Measurements from ENCODE around the gene NECAB3.

The NECAB3 gene

GRCh38 chr20:33662172-33662571 is 12.1 kb downstream of the NECAB3 start, which contains the start of gene C20orf144:
Gene C20orf144, plus strand, starts transcription at chr20:33662327. Its CDS starts 19 bp downstream, at chr20:33662346.
- peak within 1 kb of the TSS; percentile 89 for H3K27ac ChIP-seq
- no peak for TF ChIP-seq CTCF (IDR thresholded peaks at IDR 0.05)

GRCh38 chr20:33660685-33661058 is 13.6 kb downstream of the NECAB3 start:
- peaks cover 17 to 18% of the 10 kb centered on the region in 2 experiments for H3K4me1 ChIP-seq (ENCODE audit: control insufficient read depth in 1 of 2, insufficient read depth in 1 of 2, low read depth in 1 of 2, low read length in 1 of 2)
- H3K9me3 ChIP-seq: no peaks in the 10 kb centered on the region
- H3K4me3 ChIP-seq (ENCODE audit: low read depth in 1 of 2, low read length in 1 of 2): no peak overlapping the region
- H3K27ac ChIP-seq: no peak overlapping the region
- H3K27me3 ChIP-seq: no peaks in the 10 kb centered on the region
- no peaks in the 10 kb centered on the region for H3K36me3 ChIP-seq
- TF ChIP-seq CTCF (IDR thresholded peaks at IDR 0.05): no peak

More at GRCh38 chr20:33662172-33662571, 12.1 kb downstream of the NECAB3 start, which contains the start of gene C20orf144:
- no peaks in the 10 kb centered on the region for H3K9me3 ChIP-seq
- peak within 1 kb of the TSS; percentile 78 to 86 for H3K4me3 ChIP-seq (ENCODE audit: low read depth in 1 of 2, low read length in 1 of 2)
- H3K27me3 ChIP-seq: no peaks in the 10 kb centered on the region
- no peaks in the 10 kb centered on the region for H3K36me3 ChIP-seq
- H3K4me1 ChIP-seq (ENCODE audit: control insufficient read depth in 1 of 2, insufficient read depth in 1 of 2, low read depth in 1 of 2, low read length in 1 of 2): peaks cover 29 to 30% of the 10 kb centered on the region in 2 experiments

- Histone ChIP-seq H3K27ac (no peak overlapping the region), H3K4me1 (ENCODE audit: control insufficient read depth in 1 of 2, insufficient read depth in 1 of 2, low read depth in 1 of 2, low read length in 1 of 2) (peaks cover 17 to 18% of the 10 kb centered on the region in 2 experiments), H3K4me3 (ENCODE audit: low read depth in 1 of 2, low read length in 1 of 2) (no peak overlapping the region), H3K9me3 (no peaks in the 10 kb centered on the region), H3K27me3 (peaks cover 1% of the 10 kb centered on the region), H3K36me3 (no peaks in the 10 kb centered on the region)
- no peak for TF ChIP-seq CTCF (IDR thresholded peaks at IDR 0.05)
These were observed 14.1 kb downstream of the NECAB3 start for GRCh38 chr20:33660035-33660684.

GRCh38 chr20:33659341-33660034 is 14.7 kb downstream of the NECAB3 start:
- Histone ChIP-seq H3K4me3 (ENCODE audit: low read depth in 1 of 2, low read length in 1 of 2) (no peak overlapping the region), H3K4me1 (ENCODE audit: control insufficient read depth in 1 of 2, insufficient read depth in 1 of 2, low read depth in 1 of 2, low read length in 1 of 2) (peaks cover 14 to 15% of the 10 kb centered on the region in 2 experiments)
- TF ChIP-seq CTCF (IDR thresholded peaks at IDR 0.05): no peak

GRCh38 chr20:33658929-33659328 is 15.3 kb downstream of the NECAB3 start:
- no peak overlapping the region for H3K4me3 ChIP-seq (ENCODE audit: low read depth in 1 of 2, low read length in 1 of 2)
- peaks cover 5% of the 10 kb centered on the region for H3K27me3 ChIP-seq
- TF ChIP-seq CTCF (IDR thresholded peaks at IDR 0.05): no peak
- no peaks in the 10 kb centered on the region for H3K9me3 ChIP-seq
- H3K4me1 ChIP-seq (ENCODE audit: control insufficient read depth in 1 of 2, insufficient read depth in 1 of 2, low read depth in 1 of 2, low read length in 1 of 2): peaks cover 8 to 10% of the 10 kb centered on the region in 2 experiments
- H3K36me3 ChIP-seq: no peaks in the 10 kb centered on the region
- H3K27ac ChIP-seq: no peak overlapping the region

More at GRCh38 chr20:33659341-33660034, 14.7 kb downstream of the NECAB3 start:
- Histone ChIP-seq H3K27me3 (peaks cover 5% of the 10 kb centered on the region), H3K36me3 (no peaks in the 10 kb centered on the region), H3K9me3 (no peaks in the 10 kb centered on the region), H3K27ac (no peak overlapping the region)
